Fibroblast of the conjunctiva (primary cell): ENCODE results near the gene FGGY.
"Not testable (repeated sequence)": the region's sequence is repeated elsewhere in the genome, so short reads cannot be mapped to it uniquely, and the experiment has no call there.

ENCODE experiments used
- DNase-seq: peaks from one replicate; pipeline ENCODE4 v3.0.0-alpha.2; 2010; ENCODE audit warnings: low read depth

The FGGY gene

DNA sequence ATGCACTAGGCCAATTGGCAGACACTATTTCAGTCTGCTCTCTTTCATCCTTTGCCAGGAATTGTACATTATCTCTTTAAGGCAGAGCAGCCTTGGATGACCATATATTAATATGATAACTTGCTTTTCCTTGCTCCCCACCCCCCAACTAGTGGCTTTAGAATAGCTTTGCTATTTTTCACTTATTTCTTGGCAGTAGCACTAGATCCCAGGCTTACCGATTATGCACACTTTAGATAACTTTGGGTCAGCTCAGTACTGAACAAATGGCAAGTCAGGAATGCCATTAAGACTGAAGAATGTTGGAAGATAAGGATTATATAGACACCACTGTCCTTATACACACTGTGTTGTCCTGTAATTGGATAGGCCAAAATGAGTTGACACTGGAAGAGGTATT, 146.4 kb downstream of the FGGY start:
- DNase-seq: no peak

GRCh38 chr1:59444520-59444919, 147.6 kb downstream of the FGGY start:
- no peak for DNase-seq

DNA sequence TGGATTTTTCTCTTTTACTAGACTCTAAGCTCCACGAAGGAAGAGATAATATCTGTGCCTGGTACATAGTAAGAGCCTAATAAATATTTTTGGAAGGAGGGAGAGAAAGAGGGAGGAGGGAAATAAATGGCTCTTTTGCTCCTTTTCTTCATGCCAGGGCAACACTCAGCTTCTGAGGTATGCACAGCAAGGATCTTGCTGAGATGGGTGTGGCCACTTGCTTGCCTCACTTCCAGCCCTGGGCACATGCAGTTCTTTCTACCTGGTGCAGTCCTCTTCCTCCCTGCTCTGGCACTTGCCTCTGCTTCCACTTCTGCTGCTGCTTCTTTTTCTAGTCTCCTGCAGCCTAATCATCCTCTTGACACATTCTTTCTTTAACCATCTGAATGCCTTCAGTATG, 148.1 kb downstream of the FGGY start:
- DNase-seq: peak; percentile 41

- peak; percentile 89 for DNase-seq
Measured at GRCh38 chr1:59446257-59446901, 149.5 kb downstream of the FGGY start.

DNA sequence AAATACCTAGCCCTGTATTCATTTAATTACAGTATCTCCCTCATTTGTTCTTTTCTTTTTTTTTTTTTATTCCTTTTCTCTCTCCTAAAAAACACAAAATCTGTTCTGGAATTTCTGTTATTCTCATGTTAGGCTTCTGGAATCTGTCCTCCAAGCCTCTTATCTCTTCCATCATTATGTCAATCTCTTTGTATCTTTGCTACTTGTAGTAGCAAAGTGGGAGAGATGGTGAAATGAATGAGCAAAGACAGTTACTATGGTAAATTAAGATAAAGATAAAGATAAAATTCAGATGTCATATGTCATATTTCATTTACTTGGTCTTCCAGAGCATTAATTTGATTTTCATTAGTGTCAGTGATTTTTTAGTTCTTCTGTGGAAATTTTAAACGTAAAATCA, 155.1 kb downstream of the FGGY start:
- no peak for DNase-seq

GRCh38 chr1:59452559-59452958, 155.7 kb downstream of the FGGY start:
- no peak for DNase-seq

DNA sequence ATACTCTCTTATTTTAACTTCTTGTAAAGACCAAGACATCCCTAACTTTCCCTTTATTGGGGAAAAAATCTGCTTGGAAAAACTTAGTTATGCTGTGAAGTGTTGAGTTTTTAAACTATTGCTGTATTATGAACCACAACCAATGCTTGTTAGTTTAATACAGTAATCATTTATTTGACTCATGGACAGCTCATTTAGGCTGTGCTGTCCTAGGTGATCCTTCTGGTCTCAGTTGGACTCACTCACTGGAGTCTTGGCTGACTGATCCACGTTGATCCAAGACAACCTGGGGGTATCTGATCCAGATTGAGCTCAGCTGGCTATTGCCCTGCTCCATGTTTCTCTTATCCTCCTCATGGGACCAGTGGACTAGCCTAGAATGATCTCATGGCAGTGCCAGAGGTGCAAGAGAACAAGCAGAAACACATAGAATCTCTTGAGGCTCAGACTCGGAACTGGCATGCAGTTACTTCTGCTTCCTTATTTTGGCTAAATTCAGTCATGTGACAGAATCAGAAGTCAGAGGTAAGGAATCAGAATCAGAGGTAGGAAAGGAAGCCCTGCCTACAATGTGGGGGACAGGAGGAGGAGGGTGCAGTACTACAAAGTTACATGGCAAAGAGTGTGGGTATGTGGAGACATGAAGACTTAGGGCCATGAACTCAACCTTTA, 156.5 kb downstream of the FGGY start:
- no peak for DNase-seq

- DNase-seq: peak; percentile 10
Measured at GRCh38 chr1:59455206-59455605, 158.3 kb downstream of the FGGY start.

DNA sequence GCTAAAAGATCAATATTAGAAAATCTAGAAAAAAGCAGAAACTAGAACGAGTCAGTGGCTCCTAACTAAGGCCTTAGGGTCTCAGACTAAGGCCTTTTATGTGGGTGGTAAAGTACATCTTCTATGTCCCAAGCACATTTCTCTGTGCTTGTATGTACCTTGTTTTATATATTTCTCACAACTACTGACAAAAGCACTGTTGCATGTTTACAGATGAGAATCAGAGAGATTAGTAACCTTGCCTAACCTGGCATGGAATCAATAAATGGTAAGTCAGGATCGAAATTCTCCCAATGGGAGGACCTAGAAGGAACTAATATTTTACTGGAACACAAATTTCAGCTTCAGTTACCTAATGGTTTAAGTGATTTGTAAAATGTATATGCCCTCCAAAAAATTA, 160.9 kb downstream of the FGGY start:
- no peak for DNase-seq

- no peak for DNase-seq
Measured at GRCh38 chr1:59458884-59459283, 162.0 kb downstream of the FGGY start.

GRCh38 chr1:59462942-59463341, 166.0 kb downstream of the FGGY start:
- not testable (repeated sequence) for DNase-seq

- DNase-seq: not testable (repeated sequence)
Measured at GRCh38 chr1:59465478-59465877, 168.6 kb downstream of the FGGY start.

DNA sequence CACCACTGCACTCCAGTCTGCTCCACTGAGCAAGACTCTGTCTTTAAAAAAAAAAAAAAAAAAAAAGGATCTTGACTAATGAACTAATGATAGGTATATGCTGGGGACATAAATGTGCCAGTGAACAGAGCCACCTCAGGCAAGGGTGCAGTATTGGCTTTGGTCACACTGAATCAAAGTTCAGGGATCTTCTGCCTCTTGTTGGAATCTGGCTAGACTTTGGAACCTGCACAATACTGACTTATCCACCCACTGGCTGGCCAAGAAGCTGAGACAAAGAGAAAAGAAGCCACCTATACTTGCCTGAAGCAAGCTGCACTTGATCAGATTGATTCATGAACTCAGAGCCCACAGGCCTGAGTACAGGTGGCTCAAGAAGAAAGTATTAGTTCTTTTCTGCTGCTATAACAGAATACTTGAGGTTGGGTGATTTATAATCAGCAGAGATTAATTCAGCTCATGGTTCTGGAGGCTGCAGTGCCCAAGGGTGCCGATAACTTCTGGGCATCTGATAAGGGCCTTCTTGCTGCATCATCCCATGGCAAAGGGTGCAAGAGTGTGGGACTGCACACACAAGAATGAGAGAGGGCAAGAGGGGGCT, 172.0 kb downstream of the FGGY start:
- DNase-seq: no peak

GRCh38 chr1:59471991-59472570, 175.2 kb downstream of the FGGY start:
- DNase-seq: not testable (repeated sequence)

GRCh38 chr1:59473831-59474230, 176.9 kb downstream of the FGGY start:
- DNase-seq: no peak

DNA sequence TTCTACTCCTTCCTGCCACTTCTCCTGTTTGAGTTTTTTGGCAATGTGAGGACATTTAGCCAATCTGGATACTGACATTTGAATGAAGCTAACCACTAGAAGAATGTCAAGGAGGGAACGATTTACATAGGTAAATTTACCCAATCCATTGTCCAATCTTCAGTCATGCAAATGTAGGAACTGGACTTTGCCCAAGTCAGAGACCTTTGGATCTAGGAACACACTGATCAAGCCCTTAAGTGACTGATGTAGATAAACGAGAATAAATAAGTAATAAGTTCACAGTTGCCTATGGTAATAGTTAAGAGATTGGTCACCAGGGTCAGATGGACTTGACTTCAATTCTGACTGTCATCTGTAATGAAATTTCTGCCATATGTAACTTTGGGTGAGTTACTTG, 177.6 kb downstream of the FGGY start:
- DNase-seq: no peak

GRCh38 chr1:59475737-59476136, 178.8 kb downstream of the FGGY start:
- no peak for DNase-seq

DNA sequence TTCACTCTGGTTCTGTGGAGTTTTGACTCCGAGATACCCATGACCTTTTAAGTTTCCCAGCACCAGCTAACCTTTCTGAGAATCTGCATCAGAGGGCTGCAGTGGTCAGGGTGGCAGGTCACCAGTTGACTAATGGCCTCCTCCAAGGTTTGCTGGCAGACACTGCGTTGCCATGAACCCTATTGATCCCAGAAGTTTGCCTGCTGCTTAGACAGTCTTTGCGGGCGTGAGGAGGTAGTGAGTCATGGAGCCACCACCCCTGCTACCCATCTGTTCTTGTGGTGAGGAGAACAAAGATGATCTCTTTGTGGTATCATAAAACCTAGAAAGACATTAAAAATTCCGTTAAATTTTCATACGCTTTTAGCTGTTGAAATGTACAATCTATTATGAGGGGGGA, 180.4 kb downstream of the FGGY start:
- no peak for DNase-seq

- no peak for DNase-seq
Measured at GRCh38 chr1:59477867-59478266, 181.0 kb downstream of the FGGY start.

- no peak for DNase-seq
Measured at GRCh38 chr1:59478822-59479221, 181.9 kb downstream of the FGGY start.

- DNase-seq: no peak
Measured at GRCh38 chr1:59480188-59480888, 183.4 kb downstream of the FGGY start.

GRCh38 chr1:59481881-59482505, 185.1 kb downstream of the FGGY start:
- no peak for DNase-seq
